ENCODE measurements around the gene STK25.
"Not testable (repeated sequence)": the region's sequence is repeated elsewhere in the genome, so short reads cannot be mapped to it uniquely, and the experiment has no call there.

Gene STK25

DNA sequence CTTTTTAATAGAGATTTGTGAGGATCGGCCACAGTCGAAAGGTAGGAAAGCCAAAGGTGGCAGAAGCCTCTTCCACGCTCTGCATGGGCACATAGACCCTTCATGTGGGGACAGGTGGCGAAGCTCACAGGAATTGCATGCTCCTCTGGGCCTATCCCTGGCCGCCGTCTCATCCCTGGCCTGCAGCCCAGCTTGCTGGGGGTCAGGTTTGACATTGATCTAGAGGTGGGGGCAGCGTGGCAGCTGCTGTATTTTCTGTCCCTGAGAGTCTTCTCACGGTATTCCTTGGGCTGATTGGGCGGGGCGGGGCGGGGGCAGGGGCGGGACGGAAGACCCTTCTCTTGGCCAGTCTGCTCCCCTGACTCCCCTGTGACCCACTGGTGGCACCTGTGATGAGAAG lies 48.9 kb downstream of the STK25 start:
- H3K79me2 ChIP-seq (ENCODE audit: control insufficient read depth, insufficient read depth, low read length, unreplicated experiment) = no peaks in the 10 kb centered on the region
- no peaks in the 10 kb centered on the region for H3K27me3 ChIP-seq (ENCODE audit: insufficient read depth, low read length)
- H2AFZ ChIP-seq (ENCODE audit: low read length, unreplicated experiment) = no peak overlapping the region
- no peak overlapping the region for H3K27ac ChIP-seq (ENCODE audit: low read depth, low read length)
- no peaks in the 10 kb centered on the region for H3K36me3 ChIP-seq (ENCODE audit: insufficient read depth, low read length)
- H3K4me1 ChIP-seq (ENCODE audit: control insufficient read depth, insufficient read depth, low read length, unreplicated experiment) = no peaks in the 10 kb centered on the region
- no peak overlapping the region for H3K4me3 ChIP-seq (ENCODE audit: low read depth, low read length)

GRCh38 chr2:241458687-241459086 lies 49.7 kb downstream of the STK25 start:
- no peaks in the 10 kb centered on the region for H3K36me3 ChIP-seq (ENCODE audit: insufficient read depth, low read length)
- no peak overlapping the region for H2AFZ ChIP-seq (ENCODE audit: low read length, unreplicated experiment)
- H3K4me1 ChIP-seq (ENCODE audit: control insufficient read depth, insufficient read depth, low read length, unreplicated experiment) = no peaks in the 10 kb centered on the region
- H3K4me3 ChIP-seq (ENCODE audit: low read depth, low read length) = no peak overlapping the region
- H3K79me2 ChIP-seq (ENCODE audit: control insufficient read depth, insufficient read depth, low read length, unreplicated experiment) = no peaks in the 10 kb centered on the region
- H3K27me3 ChIP-seq (ENCODE audit: insufficient read depth, low read length) = no peaks in the 10 kb centered on the region
- H3K27ac ChIP-seq (ENCODE audit: low read depth, low read length) = no peak overlapping the region

GRCh38 chr2:241456546-241456945 lies 51.8 kb downstream of the STK25 start:
- Histone ChIP-seq H3K79me2 (ENCODE audit: control insufficient read depth, insufficient read depth, low read length, unreplicated experiment) (no peaks in the 10 kb centered on the region), H2AFZ (ENCODE audit: low read length, unreplicated experiment) (no peak overlapping the region), H3K4me1 (ENCODE audit: control insufficient read depth, insufficient read depth, low read length, unreplicated experiment) (no peaks in the 10 kb centered on the region), H3K36me3 (ENCODE audit: insufficient read depth, low read length) (no peaks in the 10 kb centered on the region), H3K27me3 (ENCODE audit: insufficient read depth, low read length) (no peaks in the 10 kb centered on the region), H3K27ac (ENCODE audit: low read depth, low read length) (no peak overlapping the region), H3K4me3 (ENCODE audit: low read depth, low read length) (no peak overlapping the region)

- no peaks in the 10 kb centered on the region for H3K36me3 ChIP-seq (ENCODE audit: insufficient read depth, low read length)
- H3K4me1 ChIP-seq (ENCODE audit: control insufficient read depth, insufficient read depth, low read length, unreplicated experiment) = no peaks in the 10 kb centered on the region
- no peaks in the 10 kb centered on the region for H3K79me2 ChIP-seq (ENCODE audit: control insufficient read depth, insufficient read depth, low read length, unreplicated experiment)
- no peaks in the 10 kb centered on the region for H3K27me3 ChIP-seq (ENCODE audit: insufficient read depth, low read length)
- no peak overlapping the region for H3K27ac ChIP-seq (ENCODE audit: low read depth, low read length)
- H2AFZ ChIP-seq (ENCODE audit: low read length, unreplicated experiment) = no peak overlapping the region
- H3K4me3 ChIP-seq (ENCODE audit: low read depth, low read length) = no peak overlapping the region
Observed at GRCh38 chr2:241454837-241455485, 53.4 kb downstream of the STK25 start.

DNA sequence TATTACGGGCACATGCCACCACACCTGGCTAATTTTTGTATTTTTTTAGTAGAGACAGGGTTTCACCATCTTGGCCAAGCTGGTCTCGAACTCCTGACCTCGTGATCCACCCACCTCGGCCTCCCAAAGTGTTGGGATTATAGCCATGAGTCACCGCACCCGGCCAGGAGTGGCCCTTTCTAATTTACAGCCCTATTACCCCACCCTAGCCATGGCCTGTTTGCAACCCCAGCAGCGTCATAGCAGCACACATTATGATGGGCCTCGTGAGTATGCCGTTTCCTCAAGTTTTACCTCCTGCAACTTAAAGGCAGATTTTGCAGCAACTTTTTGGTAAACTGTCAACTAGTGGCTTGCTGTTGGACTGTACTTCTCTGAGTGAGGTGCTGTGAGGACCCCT lies 54.5 kb downstream of the STK25 start:
- H3K79me2 ChIP-seq (ENCODE audit: control insufficient read depth, insufficient read depth, low read length, unreplicated experiment); H3K4me1 ChIP-seq (ENCODE audit: control insufficient read depth, insufficient read depth, low read length, unreplicated experiment); H3K27me3 ChIP-seq (ENCODE audit: insufficient read depth, low read length); H2AFZ ChIP-seq (ENCODE audit: low read length, unreplicated experiment); H3K27ac ChIP-seq (ENCODE audit: low read depth, low read length); H3K36me3 ChIP-seq (ENCODE audit: insufficient read depth, low read length); H3K4me3 ChIP-seq (ENCODE audit: low read depth, low read length): not testable (repeated sequence)

GRCh38 chr2:241451840-241452506 lies 56.4 kb downstream of the STK25 start:
- Histone ChIP-seq H3K36me3 (ENCODE audit: insufficient read depth, low read length) (no peaks in the 10 kb centered on the region), H3K4me3 (ENCODE audit: low read depth, low read length) (no peak overlapping the region), H3K4me1 (ENCODE audit: control insufficient read depth, insufficient read depth, low read length, unreplicated experiment) (no peaks in the 10 kb centered on the region), H3K27me3 (ENCODE audit: insufficient read depth, low read length) (no peaks in the 10 kb centered on the region), H3K27ac (ENCODE audit: low read depth, low read length) (no peak overlapping the region), H2AFZ (ENCODE audit: low read length, unreplicated experiment) (no peak overlapping the region), H3K79me2 (ENCODE audit: control insufficient read depth, insufficient read depth, low read length, unreplicated experiment) (no peaks in the 10 kb centered on the region)

DNA sequence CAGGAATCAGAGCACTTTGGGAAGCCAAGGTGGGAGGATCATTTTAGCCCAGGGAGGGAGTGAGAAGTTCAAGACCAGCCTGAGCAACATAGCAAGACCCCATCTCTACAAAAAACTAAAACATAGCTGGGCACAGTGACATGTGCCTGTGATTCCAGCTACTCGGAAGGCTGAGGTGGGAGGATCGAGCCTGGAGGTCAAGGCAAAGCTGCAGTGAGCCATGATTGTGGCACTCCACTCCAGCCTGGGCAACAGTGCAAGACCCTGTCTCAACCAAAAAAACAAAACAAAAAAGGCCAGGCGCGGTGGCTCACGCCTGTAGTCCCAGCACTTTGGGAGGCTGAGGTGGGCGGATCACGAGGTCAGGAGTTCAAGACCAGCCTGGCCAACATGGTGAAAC lies 58.3 kb downstream of the STK25 start:
- not testable (repeated sequence) for H3K4me1 ChIP-seq (ENCODE audit: control insufficient read depth, insufficient read depth, low read length, unreplicated experiment); H3K4me3 ChIP-seq (ENCODE audit: low read depth, low read length); H3K79me2 ChIP-seq (ENCODE audit: control insufficient read depth, insufficient read depth, low read length, unreplicated experiment); H3K36me3 ChIP-seq (ENCODE audit: insufficient read depth, low read length); H3K27me3 ChIP-seq (ENCODE audit: insufficient read depth, low read length); H3K27ac ChIP-seq (ENCODE audit: low read depth, low read length); H2AFZ ChIP-seq (ENCODE audit: low read length, unreplicated experiment)

DNA sequence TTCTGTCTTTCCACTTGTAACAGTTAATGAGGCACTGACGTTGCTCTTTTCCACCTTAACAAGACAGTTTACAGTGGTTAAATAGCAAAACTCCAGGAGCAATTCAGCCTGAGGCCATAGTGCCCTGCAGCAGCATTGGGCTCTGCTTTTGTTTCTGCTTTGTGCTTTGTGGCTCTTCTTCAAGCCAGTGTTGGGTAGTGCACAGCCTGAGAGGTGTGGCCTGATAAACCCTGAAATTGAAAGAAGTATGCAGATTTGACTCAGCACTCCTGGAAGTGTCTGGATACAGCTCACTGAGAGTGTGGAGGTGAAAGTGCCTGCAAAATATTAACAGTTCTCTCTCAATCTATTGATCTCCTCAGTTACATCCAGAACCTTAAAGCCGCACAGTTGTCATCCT lies 63.0 kb downstream of the STK25 start:
- Histone ChIP-seq H3K27me3 (ENCODE audit: insufficient read depth, low read length) (no peaks in the 10 kb centered on the region), H3K36me3 (ENCODE audit: insufficient read depth, low read length) (no peaks in the 10 kb centered on the region), H3K4me3 (ENCODE audit: low read depth, low read length) (no peak overlapping the region), H3K79me2 (ENCODE audit: control insufficient read depth, insufficient read depth, low read length, unreplicated experiment) (no peaks in the 10 kb centered on the region), H2AFZ (ENCODE audit: low read length, unreplicated experiment) (no peak overlapping the region), H3K4me1 (ENCODE audit: control insufficient read depth, insufficient read depth, low read length, unreplicated experiment) (no peaks in the 10 kb centered on the region), H3K27ac (ENCODE audit: low read depth, low read length) (no peak overlapping the region)

DNA sequence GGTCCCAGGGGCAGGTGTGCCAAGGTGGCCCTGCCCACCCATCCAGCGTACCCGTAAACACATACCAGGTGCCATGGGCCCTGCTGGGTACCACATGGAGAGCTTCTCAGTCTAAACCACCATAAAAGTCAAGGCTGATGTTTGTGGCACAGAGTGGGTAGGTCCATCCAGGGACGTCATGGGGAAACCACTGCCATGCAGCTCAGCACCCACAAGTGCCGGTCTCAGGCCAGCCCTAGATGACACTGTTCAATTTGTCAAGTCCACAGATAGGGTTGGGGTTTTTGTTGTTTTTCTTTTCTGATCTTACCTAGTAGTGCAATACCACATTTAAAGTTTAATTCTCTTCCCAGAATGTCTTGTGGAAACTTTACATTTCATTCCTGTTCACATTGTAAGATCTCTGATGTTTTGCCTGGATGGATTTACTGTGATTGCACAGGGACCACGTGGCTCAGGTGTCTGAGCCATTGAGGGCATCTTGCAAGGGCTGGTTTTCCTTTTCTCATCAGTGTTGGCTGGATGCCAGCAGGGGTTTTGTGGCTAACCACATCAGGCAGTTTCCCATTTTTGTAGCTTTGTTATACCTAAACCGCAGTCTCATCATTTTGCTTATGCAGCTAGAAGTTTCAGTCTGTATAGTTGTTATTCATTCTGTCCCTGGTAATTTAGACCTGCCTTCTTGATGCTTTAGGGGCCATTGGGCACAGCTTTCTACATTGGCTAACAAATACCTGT lies 64.7 kb downstream of the STK25 start:
- Histone ChIP-seq H3K4me1 (ENCODE audit: control insufficient read depth, insufficient read depth, low read length, unreplicated experiment) (no peaks in the 10 kb centered on the region), H3K36me3 (ENCODE audit: insufficient read depth, low read length) (no peaks in the 10 kb centered on the region), H3K4me3 (ENCODE audit: low read depth, low read length) (no peak overlapping the region), H3K27me3 (ENCODE audit: insufficient read depth, low read length) (no peaks in the 10 kb centered on the region), H3K27ac (ENCODE audit: low read depth, low read length) (no peak overlapping the region), H3K79me2 (ENCODE audit: control insufficient read depth, insufficient read depth, low read length, unreplicated experiment) (no peaks in the 10 kb centered on the region), H2AFZ (ENCODE audit: low read length, unreplicated experiment) (no peak overlapping the region)
